Germinal center (tissue), 1 donor: ENCODE data around the gene CAVIN3.

Source experiments
- DNase-seq: peaks from one replicate; pipeline ENCODE4 v3.0.0; 2012; ENCODE audit warnings: mixed read lengths, low spot score

The CAVIN3 gene

GRCh38 chr11:6269994-6270393 is 50.3 kb downstream of the CAVIN3 start:
- no peak for DNase-seq
